Liver (tissue), 9 donors: ENCODE data around the gene KRT4. TPM values are rescaled to one million over a fixed set of nuclear protein-coding genes. Genes with fewer than 3 reads are reported as not detected.

Experiments
- DNase-seq: peaks from one replicate; pipeline ENCODE4 v3.0.0-alpha.2; 2017; ENCODE audit warnings: low spot score
- H3K27ac ChIP-seq, 2 donors: one replicate each; pipeline ENCODE4 v1.7.0; 2013; ENCODE audit warnings: inconsistent platforms in 2 of 2, low read length in 2 of 2, control low read depth in 1 of 2, low read depth in 1 of 2, mild to moderate bottlenecking in 1 of 2
- H3K27me3 ChIP-seq, 4 donors: one replicate each; pipeline versions ENCODE4 v1.6.1 to v1.7.0; 2013; ENCODE audit warnings: low read length in 3 of 4, inconsistent platforms in 1 of 4, mild to moderate bottlenecking in 1 of 4, moderate library complexity in 1 of 4; ENCODE audit not compliant: control insufficient read depth in 4 of 4, insufficient read depth in 4 of 4
- H3K36me3 ChIP-seq, 4 donors: one replicate each; pipeline versions ENCODE4 v1.6.1 to v1.7.0; 2013; ENCODE audit warnings: low read length in 3 of 4, mild to moderate bottlenecking in 3 of 4, low read depth in 1 of 4, moderate library complexity in 1 of 4; ENCODE audit not compliant: control insufficient read depth in 4 of 4, insufficient read depth in 3 of 4
- H3K4me1 ChIP-seq, 4 donors: one replicate each; pipeline versions ENCODE4 v1.6.1 to v1.7.0; 2013; ENCODE audit warnings: low read length in 3 of 4, mild to moderate bottlenecking in 3 of 4, moderate library complexity in 1 of 4; ENCODE audit not compliant: control insufficient read depth in 4 of 4, insufficient read depth in 4 of 4
- H3K4me3 ChIP-seq, 3 donors: one replicate each; pipeline versions ENCODE4 v1.6.1 to v1.7.0; 2013; ENCODE audit warnings: low read length in 3 of 3, control low read depth in 1 of 3, low read depth in 1 of 3, mild to moderate bottlenecking in 1 of 3
- H3K9ac ChIP-seq, 2 donors: one replicate each; pipeline ENCODE4 v1.7.0; 2013; ENCODE audit warnings: low read length in 2 of 2, mild to moderate bottlenecking in 2 of 2, moderate library complexity in 2 of 2, control low read depth in 1 of 2, low read depth in 1 of 2
- H3K9me3 ChIP-seq, 4 donors: one replicate each; pipeline versions ENCODE4 v1.6.1 to v1.7.0; 2013; ENCODE audit warnings: low read length in 3 of 4; ENCODE audit not compliant: control insufficient read depth in 4 of 4
- CTCF ChIP-seq: fragments of 150-350 bp; IDR thresholded peaks from 2 replicates; pipeline ENCODE4 v1.5.1; 2017; ENCODE audit warnings: improper control_type of control experiment, low read depth, low read length; ENCODE audit not compliant: missing input control
- EGR1 ChIP-seq, 2 donors: IDR thresholded peaks; 2 replicates each; pipeline ENCODE4 v1.6.1; 2016 to 2018; ENCODE audit warnings: antibody characterized with exemption in 2 of 2, low read depth in 2 of 2
- FOXA1 ChIP-seq: IDR thresholded peaks from 2 replicates; pipeline ENCODE4 v1.6.1; 2016; ENCODE audit warnings: antibody characterized with exemption
- FOXA2 ChIP-seq: IDR thresholded peaks from 2 replicates; pipeline ENCODE4 v1.6.1; 2016; ENCODE audit warnings: antibody characterized with exemption
- GABPA ChIP-seq, 2 donors: IDR thresholded peaks in 1 of 2; conservative IDR thresholded peaks in 1 of 2; 2 replicates each; pipeline ENCODE4 v1.6.1; 2016; ENCODE audit warnings: antibody characterized with exemption in 2 of 2, mild to moderate bottlenecking in 1 of 2, moderate library complexity in 1 of 2
- HNF4A ChIP-seq, 2 donors: conservative IDR thresholded peaks; 2 replicates each; pipeline ENCODE4 v1.6.1; 2016; ENCODE audit warnings: antibody characterized with exemption in 2 of 2, mild to moderate bottlenecking in 2 of 2
- HNF4G ChIP-seq: IDR thresholded peaks from 2 replicates; pipeline ENCODE4 v1.6.1; 2016; ENCODE audit warnings: antibody characterized with exemption
- MAX ChIP-seq: IDR thresholded peaks from 2 replicates; pipeline ENCODE4 v1.6.1; 2016; ENCODE audit warnings: antibody characterized with exemption
- TAF1 ChIP-seq: conservative IDR thresholded peaks from 2 replicates; pipeline ENCODE4 v1.6.1; 2016; ENCODE audit warnings: antibody characterized with exemption, mild to moderate bottlenecking
- ZBTB33 ChIP-seq: IDR thresholded peaks from 2 replicates; pipeline ENCODE4 v1.6.1; 2016; ENCODE audit warnings: antibody characterized with exemption
- WGBS: extraction: QIAGEN DNeasy Blood & Tissue Kit; methylation state at CpG from one replicate; pipeline ENCODE4 v1.1.7; 2013; 5-methylcytosine and 5-hydroxymethylcytosine counted together
- polyA plus RNA-seq, 2 donors: library from polyadenylated mRNA; stranded (reverse) in 1 of 2; unstranded in 1 of 2; fragments of 200-250 nt in 1 of 2; fragments of >200 nt in 1 of 2; fragmentation: Nextera tagmentation in 1 of 2; extraction: Ambion mirVana in 1 of 2; gene quantifications; one replicate each; pipeline versions ENCODE4 v1.2.1 to v1.2.3, GENCODE V29; 2013 to 2015
- total RNA-seq, 2 donors: library from RNA; depleted of rRNA; stranded (reverse); fragments of >200 nt; gene quantifications; one replicate each; pipeline ENCODE4 v1.2.3, GENCODE V29; 2014
- TF ChIP-seq, protein P1 (sequence below): IDR thresholded peaks from 2 replicates; pipeline ENCODE4 v1.6.1; 2016; ENCODE audit warnings: antibody characterized with exemption, mild to moderate bottlenecking
- donor health status: healthy.
- donor health status: healthy.
- donor health status: healthy.
- donor health status: healthy.
- donor health status: healthy.

Gene KRT4
- total and polyA plus RNA-seq, 4 donors: 0.05 to 0.23 TPM; not detected in 2

GRCh38 chr12:52807544-52808470 lies 6.1 kb downstream of the KRT4 start (continued):
- no peak for TF ChIP-seq CTCF
- TF ChIP-seq FOXA1: no peak
- no peak for TF ChIP-seq ZBTB33
- no peak for TF ChIP-seq HNF4G
- TF ChIP-seq, protein P1, sequence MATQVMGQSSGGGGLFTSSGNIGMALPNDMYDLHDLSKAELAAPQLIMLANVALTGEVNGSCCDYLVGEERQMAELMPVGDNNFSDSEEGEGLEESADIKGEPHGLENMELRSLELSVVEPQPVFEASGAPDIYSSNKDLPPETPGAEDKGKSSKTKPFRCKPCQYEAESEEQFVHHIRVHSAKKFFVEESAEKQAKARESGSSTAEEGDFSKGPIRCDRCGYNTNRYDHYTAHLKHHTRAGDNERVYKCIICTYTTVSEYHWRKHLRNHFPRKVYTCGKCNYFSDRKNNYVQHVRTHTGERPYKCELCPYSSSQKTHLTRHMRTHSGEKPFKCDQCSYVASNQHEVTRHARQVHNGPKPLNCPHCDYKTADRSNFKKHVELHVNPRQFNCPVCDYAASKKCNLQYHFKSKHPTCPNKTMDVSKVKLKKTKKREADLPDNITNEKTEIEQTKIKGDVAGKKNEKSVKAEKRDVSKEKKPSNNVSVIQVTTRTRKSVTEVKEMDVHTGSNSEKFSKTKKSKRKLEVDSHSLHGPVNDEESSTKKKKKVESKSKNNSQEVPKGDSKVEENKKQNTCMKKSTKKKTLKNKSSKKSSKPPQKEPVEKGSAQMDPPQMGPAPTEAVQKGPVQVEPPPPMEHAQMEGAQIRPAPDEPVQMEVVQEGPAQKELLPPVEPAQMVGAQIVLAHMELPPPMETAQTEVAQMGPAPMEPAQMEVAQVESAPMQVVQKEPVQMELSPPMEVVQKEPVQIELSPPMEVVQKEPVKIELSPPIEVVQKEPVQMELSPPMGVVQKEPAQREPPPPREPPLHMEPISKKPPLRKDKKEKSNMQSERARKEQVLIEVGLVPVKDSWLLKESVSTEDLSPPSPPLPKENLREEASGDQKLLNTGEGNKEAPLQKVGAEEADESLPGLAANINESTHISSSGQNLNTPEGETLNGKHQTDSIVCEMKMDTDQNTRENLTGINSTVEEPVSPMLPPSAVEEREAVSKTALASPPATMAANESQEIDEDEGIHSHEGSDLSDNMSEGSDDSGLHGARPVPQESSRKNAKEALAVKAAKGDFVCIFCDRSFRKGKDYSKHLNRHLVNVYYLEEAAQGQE: no peak
- TF ChIP-seq FOXA2: no peak

- no peak for DNase-seq
- Histone ChIP-seq H3K9me3 (no peaks in the 10 kb centered on the region), H3K4me3 (no peak overlapping the region), H3K4me1 (no peaks in the 10 kb centered on the region), H3K36me3 (no peaks in the 10 kb centered on the region), H3K27ac (no peak overlapping the region), H3K27me3 (peaks cover 0 to 6% (median under 1%) of the 10 kb centered on the region in 4 donors), H3K9ac (no peak overlapping the region)
- TF ChIP-seq MAX (no peak), EGR1 (IDR thresholded peaks at IDR 0.05; ENCODE audit: low read depth in 2 of 2) (no peak), TAF1 (no peak), HNF4A (conservative IDR thresholded peaks at IDR 0.05) (no peak), CTCF (no peak), GABPA (IDR thresholded peaks at IDR 0.05 in 1 of 2, conservative IDR thresholded peaks at IDR 0.05 in 1 of 2) (no peak), FOXA2 (no peak), ZBTB33 (no peak)
- 82% methylated on average over 11 of the region's 11 CpGs for WGBS
Observed at GRCh38 chr12:52806821-52807543, 6.9 kb downstream of the KRT4 start.
